Measurements from ENCODE around the gene NR2C2.

NR2C2 gene

DNA sequence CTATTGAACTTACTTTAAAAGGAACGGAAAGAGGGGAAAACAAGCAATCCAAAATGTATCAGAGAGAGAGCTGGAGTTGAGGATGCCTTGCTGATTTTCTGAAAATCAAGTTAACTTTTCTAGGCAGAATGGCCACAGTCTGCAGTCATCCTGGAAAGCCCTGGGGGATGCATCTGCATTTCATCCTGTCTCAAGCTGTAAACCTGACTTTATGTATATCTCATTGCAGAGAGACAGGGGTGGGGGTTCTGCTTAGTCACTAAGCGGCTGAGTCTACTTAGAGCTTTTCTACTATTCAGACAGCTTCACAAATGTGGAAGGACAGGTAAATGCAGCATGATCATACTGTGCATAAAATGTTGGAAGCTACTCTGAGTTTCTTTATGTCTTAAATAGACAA is 76.3 kb downstream of the NR2C2 start:
- no peak for DNase-seq (ENCODE audit: low spot score)

DNA sequence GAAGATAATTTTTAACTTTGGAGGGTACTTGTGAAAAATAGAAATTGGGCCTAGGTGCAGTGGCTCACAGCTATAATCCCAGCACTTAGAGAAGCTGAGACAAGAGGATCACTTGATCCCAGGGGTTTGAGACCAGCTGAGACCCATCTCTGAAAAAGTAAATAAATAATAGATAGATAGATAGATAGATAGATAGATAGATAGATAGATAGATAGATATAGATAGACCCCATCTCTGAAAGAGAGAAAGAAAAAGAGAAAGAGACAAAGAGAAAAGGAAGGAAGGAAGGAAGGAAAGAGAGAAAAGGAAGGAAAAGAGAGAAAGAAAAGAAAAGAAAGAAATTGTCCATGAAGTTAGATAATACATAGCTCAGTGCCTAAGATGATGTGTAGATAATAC is 82.2 kb downstream of the NR2C2 start:
- DNase-seq (ENCODE audit: low spot score) = no peak

DNA sequence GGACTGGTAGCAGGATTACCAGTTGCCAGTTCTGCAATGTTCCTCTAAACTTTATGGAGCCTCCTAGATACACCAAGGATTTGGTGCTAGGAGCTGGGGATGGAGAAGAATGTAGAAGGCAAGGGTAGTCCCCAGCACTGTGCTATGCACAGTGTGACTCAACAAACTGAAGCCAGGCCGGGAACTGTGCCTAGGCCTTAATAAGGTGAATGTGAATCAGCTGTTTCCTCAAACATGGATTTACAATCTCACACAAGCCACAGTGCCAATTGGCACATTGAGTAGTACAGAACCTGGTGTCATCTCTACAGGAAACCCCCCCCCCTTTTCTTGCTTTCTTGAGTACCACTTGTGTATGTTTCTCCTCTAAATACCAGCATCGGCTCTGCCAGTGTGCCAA is 85.3 kb downstream of the NR2C2 start:
- DNase-seq (ENCODE audit: low spot score) = no peak

DNA sequence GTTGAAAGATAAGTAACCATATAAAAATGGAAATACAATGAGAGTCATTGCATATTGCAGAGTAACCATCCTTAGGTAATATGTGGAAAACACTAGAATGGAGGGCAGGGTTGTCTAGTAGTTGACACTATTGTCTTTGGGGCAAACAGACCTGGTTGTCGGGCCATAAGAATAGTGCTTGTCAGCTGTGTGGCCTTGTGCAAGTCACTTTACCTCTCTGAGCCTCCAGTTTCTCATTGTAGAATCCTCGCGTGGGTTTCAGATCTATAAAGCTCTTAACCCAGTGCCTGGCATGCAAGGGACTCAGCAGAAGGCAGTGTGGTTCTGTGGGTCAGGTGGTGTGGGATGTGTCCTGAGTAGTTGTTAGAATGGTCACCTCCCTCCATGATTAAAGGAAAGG is 85.7 kb downstream of the NR2C2 start:
- no peak for DNase-seq (ENCODE audit: low spot score)

DNA sequence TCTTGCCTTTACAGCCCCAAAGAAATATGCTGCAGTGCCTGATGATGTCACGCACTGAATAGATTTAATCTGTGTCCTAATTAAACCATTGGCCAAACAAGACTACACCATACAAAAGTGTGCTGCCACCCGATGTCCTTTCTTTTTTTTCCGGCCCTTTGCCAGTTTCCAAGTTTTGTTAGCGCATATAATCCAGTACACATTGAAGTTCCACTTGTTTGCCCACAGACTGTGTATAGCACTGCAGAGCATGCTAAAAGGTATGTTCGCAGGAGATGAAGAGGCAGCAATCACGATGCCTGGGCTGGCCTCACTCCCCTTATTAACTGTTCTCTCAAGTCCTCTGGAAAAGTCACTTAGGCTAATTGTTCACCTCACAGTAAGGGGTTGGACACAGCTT is 90.9 kb downstream of the NR2C2 start:
- no peak for DNase-seq (ENCODE audit: low spot score)

DNA sequence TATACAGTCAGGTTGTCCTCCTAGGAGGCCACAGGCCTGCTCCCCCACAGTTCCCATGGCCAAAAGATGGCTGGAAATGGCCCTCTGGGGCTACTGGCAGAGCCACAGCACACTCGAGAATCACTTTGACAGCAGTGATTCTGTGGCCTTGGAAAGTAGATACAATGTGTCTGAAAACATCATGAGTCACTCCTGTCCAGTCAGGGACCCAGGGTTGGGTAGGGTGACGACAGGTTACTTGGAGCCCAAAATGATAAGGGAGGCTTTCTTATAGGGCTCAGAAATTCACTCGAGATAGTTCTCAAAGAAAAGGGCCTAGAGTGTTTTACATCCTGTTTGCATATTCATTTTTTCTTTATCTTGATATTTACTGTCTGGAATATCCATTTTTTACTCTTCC is 93.5 kb downstream of the NR2C2 start:
- no peak for DNase-seq (ENCODE audit: low spot score)

DNA sequence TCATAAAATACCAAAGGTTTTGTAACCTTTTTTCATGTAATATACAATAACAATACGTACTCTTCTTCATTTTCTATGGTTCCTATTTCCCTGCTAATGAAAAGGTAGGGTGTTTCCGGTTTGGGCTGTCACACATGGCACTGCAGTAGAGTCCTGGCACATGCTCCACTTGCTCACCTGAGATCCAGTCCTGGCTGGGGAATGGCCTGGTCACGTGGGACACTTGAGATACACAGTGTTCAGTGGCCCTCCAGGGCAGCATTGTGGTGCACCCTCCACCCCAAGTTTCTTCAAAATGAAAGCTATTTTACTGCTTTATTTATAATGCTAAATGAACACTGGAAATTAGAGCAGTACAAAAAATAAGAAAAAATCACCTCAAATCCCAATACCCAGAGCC is 94.6 kb downstream of the NR2C2 start:
- DNase-seq (ENCODE audit: low spot score) = no peak

DNA sequence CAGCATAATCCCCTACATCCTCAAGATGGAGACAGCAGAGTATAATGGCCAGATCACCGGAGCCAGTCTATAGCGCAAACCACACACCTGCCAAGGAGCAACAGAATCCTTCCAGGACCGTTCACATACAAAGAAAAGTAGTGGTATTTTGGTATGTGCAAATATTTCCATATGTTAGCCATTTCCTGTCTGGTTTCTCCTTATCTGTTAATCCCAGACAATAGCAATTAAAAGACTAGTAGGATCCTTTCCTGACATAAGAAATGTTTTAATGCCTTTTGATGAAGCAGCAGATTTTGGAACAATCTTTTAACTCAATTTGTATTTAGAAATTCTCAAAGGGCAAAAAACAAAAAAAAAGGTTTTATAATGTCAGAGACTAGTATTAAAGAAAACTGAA is 95.6 kb downstream of the NR2C2 start:
- no peak for DNase-seq (ENCODE audit: low spot score)

DNA sequence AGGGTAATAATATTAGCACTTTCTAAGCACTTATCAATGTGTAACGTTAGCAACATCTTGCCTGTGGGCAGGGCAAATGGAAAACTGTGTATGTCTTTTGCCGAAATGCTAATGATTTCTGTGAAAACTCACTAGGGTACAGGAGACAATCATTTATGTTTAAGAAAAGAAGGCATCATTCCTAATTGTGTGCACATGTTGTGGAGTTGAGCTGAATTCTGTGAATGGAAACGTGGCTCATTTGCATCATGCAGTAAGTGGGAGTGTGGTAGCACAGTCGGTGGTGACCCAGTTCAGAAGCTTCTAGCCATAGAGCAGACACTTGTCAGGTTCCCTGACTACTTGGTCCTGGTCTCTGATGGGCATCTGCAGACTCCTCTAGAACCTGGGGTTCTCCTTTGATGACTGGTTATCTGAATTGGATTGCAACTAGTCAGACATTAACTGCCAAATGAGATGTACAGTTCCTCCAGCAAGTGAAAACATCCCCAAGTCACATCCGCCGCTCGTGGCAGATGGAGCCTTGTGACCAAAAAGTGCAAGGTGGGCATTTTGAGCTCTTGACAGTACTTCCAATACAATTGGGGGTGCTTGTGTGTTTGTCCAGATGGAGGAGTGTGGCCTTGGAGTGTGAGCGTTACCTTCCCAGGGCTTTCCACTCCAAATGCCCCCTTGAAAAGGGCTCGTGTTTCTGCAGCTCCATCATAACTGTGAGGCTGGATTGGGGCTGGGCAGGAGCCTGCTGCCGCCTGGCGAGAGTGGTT is 96.2 kb downstream of the NR2C2 start:
- no peak for DNase-seq (ENCODE audit: low spot score)

DNA sequence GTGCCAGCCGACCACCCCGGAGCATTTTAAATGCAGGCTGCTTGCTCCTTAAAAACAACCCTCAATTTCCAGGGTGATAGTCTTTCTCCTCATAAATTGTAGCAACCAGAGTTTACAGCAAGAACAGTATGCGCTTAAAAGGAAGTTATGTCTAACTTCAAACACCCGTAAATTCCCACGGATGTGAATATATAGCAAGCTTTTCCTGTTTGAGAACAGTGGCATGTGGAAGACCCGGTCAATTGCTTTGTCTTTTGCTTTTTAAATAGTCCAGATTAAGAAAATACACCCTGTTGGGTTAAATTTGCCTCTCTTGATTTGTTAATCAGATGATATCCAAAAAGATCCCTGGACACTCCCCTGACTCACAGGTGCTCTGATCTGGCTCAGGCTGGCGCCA is 96.9 kb downstream of the NR2C2 start:
- DNase-seq (ENCODE audit: low spot score) = no peak

DNA sequence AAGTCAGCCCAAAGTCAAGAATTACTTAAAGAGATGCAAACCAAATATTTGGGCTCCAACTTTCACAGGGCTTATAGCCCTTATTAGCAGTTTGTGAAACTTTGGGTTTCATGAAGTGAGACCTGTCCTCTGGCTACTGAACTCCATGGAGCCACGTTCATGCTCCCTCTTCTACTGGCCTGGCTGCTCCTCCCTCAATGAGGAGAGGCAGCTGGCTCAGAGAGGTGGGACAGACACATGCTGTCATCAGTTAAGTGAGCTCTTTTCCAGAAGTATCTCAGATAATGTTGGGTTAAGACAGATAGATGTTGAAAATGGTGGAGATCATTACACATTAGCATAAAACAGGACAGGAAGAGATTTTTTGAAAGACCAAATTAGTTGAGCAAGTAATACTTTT is 98.3 kb downstream of the NR2C2 start:
- no peak for DNase-seq (ENCODE audit: low spot score)

DNA sequence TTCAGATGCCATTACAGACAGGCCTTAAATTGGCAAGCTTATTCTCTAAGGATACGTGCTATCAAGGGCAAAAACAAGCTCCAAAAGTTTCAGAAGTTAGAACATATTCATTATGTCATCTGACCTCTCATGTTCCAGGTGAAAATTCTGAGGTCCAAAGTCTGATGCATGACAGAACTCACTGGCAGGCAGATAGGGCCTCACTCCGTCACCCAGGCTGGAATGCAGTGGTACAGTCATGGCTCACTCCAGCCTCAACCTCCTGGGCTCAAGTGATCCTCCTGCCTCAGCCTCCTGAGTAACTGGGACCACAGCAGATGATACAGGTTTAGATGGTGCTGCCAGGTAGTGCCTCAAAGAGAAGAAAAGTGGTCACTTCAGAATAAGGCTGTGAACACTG is 102.2 kb downstream of the NR2C2 start:
- no peak for DNase-seq (ENCODE audit: low spot score)

DNA sequence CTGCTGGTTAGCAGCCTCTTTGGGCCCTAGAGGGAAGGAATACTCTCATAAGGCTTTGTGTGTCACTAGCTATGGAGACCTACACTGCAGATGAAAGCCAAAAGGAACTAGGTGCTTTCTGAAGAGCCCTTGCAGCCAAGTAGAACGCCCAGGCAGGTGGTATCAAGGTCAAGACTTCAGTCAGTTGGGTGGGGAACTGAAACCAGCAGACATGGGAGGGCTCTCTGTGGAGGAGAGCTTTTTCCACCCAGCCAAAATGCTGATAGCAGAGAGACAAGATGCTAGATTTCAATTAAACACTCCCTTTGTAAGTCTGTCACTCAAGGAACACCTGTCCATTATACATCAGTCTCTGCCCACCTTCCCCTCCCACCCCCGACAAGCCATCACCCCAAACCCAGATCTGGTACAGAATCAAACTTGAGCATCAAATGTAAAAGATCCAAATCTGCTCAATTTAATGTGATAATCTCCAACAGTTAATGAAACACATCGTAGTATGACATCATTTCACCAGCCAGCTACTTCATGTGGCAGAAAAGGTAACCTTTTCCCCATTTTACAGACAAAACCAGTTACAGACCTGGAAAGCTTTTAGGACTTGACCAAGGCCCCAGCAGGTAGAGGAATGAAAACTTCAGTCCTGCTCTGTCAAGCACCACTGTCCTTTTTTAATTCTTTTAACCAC is 103.2 kb downstream of the NR2C2 start:
- DNase-seq (ENCODE audit: low spot score) = no peak

DNA sequence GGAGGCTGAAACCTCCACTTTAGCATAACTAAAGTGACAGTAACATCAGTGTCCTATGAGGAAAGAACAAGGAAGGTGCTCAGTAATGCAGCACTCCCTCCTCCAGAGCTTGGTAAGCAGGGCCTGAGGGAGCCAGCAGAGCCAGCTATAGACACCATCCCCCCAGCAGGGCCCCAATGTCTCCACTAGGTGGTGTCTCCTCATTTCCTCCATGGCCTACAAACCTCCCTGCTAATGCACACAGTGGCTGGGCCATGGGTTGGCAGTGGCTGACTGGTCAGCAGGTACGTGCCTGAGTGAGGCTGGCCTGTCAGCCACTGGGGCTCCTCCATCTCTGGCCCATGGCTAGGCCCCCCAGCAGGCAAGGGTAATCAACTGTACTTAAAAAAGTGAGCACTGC is 104.1 kb downstream of the NR2C2 start:
- peak; percentile 28 for DNase-seq (ENCODE audit: low spot score)

DNA sequence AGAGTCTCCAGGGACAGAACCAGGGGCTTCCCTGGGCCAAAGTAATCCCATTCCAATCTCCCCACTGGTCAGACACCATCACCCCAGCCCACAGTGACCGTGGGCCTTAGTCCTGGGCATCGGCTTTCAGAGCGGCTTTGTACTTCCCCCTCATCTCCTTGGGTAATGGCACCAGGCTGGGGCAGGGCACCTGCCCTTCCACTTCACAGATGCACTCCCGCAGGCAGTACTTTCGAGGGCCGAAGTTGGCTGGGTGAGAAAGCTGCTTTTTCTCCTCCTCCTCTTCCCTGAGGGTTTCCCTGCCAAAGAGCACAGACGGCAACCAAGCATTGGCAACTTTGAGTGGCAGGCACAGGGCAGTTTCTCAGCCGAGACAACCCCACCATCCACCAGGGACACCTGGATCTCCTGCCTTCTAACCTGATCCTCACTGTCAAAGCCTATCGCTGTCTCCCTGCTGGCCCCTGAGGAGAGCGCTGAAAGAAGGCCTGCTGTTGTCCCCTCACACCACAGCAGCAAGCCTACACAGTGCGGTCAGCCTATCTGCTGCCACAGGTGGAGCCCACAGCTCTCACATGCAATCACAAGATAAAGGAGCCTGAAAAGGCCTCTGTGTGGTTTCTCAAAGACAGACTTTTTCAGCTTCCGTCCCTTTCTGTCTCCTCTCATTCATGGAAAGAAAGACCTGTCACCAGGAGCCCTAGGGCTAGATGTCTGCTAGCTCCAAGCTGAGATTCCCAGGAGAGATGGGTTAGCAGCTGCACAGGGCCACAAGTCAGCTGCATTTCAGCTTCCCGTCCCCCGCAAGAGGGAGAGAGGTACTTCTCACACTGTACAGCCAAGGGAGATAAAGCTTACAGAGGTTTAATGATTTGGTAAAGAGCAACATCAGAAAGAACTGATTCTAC is 105.2 kb downstream of the NR2C2 start:
- DNase-seq (ENCODE audit: low spot score) = no peak

DNA sequence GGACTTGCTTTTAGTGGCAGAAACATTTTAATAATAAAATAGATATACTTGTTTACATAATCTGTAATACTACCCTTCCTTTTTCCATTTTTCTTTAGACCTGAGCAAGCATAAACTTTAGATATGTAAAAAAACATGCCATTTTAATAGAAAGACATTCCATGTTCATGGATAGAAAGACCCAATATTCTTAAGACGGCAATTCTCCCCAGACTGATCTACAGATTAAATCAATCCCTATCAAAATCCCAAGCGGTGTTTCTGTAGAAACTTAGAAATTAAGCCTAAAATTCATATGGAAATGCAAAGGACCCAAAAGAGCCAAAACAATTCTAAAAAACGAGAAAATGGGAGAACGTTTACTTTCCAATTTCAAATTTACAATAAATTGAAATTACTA is 106.2 kb downstream of the NR2C2 start:
- no peak for DNase-seq (ENCODE audit: low spot score)

DNA sequence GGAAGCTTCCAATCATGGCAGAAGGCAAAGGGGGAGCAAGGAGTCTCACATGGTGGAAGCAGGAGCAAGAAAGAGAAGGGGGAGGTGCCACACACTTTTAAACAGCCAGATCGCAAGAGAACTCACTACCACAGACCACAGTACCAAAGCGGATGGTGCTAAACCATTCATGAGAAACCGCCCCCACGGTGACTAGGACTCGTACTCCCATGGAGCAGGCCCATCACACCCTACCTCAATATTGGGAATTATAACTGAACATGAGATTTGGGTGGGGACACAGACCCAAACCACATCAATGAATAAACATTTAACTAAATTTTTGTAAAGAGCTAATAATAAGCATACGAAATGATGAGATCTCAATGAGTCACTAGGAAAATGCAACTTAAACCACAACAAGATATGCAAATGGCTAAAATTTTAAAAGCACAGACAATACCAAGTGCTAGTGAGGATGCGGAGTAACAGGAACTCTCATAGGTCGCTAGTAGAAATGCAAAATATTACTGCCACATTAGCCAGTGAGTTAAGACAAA is 107.7 kb downstream of the NR2C2 start:
- DNase-seq (ENCODE audit: low spot score) = no peak

DNA sequence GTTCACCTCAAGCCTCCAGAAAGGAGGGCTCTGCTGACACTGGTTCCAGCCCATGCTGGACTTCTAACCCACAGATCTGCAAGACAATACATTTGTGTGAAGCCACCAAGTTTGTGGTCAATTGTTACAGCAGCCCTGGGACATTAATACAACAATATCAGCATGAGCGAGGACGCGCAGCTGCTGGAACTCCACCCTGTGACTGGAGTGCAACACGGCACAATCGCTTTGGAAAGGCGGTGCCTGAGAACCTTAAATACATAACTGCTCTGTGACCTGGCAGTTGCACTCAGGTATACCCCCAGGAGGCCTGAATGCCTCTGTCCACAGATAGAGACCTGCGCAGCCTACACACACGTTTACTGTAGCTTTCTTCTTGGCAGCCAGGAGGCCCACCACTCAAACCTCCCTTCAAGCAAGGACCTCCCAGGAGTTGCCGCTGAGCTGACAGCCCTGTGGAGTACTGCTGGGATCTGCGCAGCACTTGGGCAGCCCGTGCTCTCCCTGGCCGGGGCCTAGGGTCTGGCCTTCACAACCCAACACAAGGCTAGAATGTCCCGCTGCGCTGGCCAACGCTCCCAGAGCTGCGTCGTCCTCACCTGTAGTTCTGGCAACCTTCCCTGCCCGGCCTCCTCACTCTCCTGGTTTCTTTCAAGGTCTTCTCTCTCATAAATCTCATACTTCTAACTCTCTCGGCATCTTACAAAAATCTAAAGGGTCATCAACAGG is 109.5 kb downstream of the NR2C2 start:
- no peak for DNase-seq (ENCODE audit: low spot score)

DNA sequence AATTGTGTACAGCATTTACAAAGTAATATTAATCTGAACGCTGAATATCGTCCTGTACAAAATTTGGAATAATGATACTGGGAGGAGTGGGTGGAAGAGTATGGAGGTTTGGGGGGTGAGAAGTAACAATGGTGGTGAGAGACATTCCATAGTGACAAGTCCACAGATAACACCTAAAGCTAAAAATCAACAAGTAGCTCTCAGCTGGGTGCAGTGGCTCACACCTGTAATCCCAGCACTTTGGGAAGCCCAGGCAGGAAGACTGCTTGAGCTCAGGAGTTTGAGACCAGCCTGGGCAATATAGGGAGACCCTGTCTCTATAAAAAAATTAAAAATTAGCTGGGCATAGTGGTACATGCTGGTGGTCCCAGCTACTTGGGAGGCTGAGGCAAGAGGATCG is 112.6 kb downstream of the NR2C2 start:
- no peak for DNase-seq (ENCODE audit: low spot score)

DNA sequence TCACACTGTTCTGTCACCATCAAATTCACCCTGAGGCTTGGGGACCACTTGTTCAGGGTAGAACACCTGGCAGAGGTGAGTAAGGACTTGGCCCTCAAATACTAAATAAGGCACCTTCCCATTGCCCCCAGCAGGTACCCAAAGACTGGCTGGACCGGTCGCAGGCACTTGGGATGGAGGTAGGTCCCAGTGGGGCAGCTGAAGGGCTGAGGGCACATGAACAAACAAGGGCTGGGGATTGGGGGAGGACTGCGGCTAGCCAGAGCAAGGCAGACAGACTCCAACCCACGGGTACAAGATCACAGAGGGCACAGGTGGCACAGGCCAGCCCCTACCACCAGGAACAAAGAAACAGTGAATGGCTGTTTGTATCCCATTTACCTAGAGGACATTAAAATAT is 115.9 kb downstream of the NR2C2 start:
- no peak for DNase-seq (ENCODE audit: low spot score)

DNA sequence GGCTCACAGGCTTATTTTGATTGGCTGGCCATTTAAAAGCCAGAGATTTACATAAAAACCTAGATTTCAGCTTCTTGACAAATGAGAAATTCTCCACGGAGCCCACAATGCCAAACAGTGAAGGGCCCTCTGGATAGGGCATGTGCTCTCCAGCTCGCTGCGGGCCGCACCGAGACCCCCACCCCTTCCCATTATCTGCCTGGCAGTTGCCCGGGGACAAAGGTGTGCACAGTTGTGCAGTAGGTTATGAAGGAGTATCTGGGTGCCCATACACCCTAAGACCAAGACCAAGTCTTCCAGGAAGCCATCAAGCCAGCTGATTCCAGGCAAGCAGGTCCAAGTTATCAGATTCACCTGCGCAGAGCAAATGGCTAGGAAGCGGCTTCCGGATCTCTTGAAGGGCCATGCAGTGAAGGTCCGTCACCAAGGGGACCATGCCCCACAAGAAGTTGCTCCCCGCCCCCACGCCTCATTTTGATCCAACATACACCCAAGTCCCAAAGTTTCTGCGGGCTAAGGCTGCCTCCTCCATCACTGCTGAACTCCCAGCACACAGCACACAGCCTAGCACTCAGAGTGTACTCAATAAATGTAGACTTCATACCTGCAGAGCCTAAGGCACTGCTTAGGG is 116.4 kb downstream of the NR2C2 start:
- DNase-seq (ENCODE audit: low spot score) = no peak
